GM12801 (cell line): Measurements from ENCODE around the gene NID2.

Source experiments
- CTCF ChIP-seq: IDR thresholded peaks from one replicate; pipeline ENCODE4 v1.5.1; 2011; ENCODE audit warnings: control low read depth; ENCODE audit not compliant: insufficient read length; ENCODE audit errors: extremely low read depth

Gene NID2

GRCh38 chr14:52033101-52033642 is 35.7 kb downstream of the NID2 start:
- no peak for TF ChIP-seq CTCF

- no peak for TF ChIP-seq CTCF
Measured at GRCh38 chr14:52032204-52032801, 36.6 kb downstream of the NID2 start.

- TF ChIP-seq CTCF: no peak
Measured at GRCh38 chr14:52031781-52032180, 37.1 kb downstream of the NID2 start.

DNA sequence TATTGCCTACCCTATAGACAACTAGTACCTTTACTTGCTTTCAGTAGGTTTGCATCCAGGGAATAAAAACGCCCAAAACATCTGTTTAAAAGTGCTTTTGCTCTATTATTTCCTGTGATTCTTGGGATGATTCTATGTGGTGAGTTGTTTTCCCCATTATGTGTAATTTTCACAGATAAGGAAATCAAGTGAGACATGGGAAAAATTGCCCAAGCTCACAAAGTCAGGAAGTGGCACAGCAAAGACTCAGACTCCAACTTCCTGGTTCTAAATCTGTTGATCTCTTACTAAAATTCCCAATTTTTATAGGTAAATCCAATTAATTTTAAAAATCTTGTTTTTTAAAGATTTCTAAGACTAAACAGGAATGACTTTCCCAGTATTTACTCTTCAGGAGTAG is 39.0 kb downstream of the NID2 start:
- TF ChIP-seq CTCF: no peak

DNA sequence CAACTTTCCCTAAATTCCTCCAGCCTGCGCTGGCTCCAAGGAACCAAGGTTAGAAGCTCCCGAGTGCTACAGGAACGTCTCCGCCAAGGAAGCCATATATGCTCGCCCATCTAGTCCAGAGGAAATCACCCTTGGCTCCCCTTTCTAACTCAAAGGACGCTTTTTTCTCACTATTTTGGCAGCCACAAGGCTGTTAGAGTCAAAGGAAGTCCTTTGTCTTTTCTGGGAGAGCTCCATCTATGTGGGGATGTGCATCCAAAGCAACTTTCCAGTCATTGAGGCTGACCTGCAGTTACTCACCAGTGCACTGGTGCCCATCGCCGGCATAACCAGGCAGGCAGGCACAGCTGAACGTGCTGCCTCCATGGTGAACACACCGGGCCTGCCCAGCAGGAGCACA is 42.0 kb downstream of the NID2 start:
- TF ChIP-seq CTCF: no peak

GRCh38 chr14:52026017-52026660 is 42.7 kb downstream of the NID2 start:
- TF ChIP-seq CTCF: no peak

GRCh38 chr14:52025310-52025709 is 43.5 kb downstream of the NID2 start:
- no peak for TF ChIP-seq CTCF
